NCI-H748 (cell line): Measurements from ENCODE around the gene POU6F1.
A peak's percentile ranks its signal among the peaks of the same experiment; 100 is the strongest.
"Not testable (repeated sequence)": the region's sequence is repeated elsewhere in the genome, so short reads cannot be mapped to it uniquely, and the experiment has no call there.

Experiments used
- DNase-seq: peaks from one replicate; lab custom pipeline; 2025; ENCODE audit not compliant: unreplicated experiment; lab: John Stamatoyannopoulos, UW

Gene POU6F1

GRCh38 chr12:51227962-51228361 lies 10.1 kb upstream of the POU6F1 start:
- DNase-seq = no peak

GRCh38 chr12:51227112-51227511 lies 9.2 kb upstream of the POU6F1 start:
- not testable (repeated sequence) for DNase-seq

- no peak for DNase-seq
Observed at GRCh38 chr12:51225771-51226170, 7.9 kb upstream of the POU6F1 start.

- no peak for DNase-seq
Observed at GRCh38 chr12:51225234-51225633, 7.4 kb upstream of the POU6F1 start.

- DNase-seq = no peak
Observed at GRCh38 chr12:51224625-51225024, 6.8 kb upstream of the POU6F1 start.

- peak; percentile 74 for DNase-seq
Observed at GRCh38 chr12:51222461-51222860, 4.6 kb upstream of the POU6F1 start.

- DNase-seq = not testable (repeated sequence)
Observed at GRCh38 chr12:51219857-51220256, 2.0 kb upstream of the POU6F1 start.

- no peak for DNase-seq
Observed at GRCh38 chr12:51219322-51219721, 1.5 kb upstream of the POU6F1 start.

DNA sequence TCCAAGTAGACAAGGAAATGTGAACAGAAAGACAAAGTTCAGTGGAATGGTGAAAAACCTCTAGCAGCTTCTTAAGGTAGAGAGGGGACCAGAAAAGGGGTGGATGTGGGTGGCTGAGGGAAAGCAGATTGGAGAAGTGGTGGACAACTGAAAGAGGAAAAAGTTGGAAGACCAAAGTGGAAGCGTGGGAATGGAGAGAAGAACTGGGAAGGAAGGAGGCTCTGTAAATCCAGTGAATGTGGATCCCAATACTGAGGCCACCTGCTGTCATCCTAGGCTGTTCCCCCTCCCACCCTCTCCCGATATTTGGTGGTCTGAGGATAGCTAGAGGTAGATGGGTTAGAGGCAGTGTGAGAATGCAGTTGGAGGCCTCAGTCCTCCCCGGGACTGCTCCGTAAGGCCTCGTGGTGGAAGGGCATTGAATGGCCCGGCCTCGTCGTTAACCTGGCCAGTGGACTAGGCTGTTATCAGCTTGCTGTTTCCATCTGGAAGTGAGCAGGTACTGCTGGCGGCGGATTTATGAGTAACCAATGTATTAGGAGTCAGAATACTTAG lies 822 bp upstream of the POU6F1 start:
- DNase-seq = no peak

DNA sequence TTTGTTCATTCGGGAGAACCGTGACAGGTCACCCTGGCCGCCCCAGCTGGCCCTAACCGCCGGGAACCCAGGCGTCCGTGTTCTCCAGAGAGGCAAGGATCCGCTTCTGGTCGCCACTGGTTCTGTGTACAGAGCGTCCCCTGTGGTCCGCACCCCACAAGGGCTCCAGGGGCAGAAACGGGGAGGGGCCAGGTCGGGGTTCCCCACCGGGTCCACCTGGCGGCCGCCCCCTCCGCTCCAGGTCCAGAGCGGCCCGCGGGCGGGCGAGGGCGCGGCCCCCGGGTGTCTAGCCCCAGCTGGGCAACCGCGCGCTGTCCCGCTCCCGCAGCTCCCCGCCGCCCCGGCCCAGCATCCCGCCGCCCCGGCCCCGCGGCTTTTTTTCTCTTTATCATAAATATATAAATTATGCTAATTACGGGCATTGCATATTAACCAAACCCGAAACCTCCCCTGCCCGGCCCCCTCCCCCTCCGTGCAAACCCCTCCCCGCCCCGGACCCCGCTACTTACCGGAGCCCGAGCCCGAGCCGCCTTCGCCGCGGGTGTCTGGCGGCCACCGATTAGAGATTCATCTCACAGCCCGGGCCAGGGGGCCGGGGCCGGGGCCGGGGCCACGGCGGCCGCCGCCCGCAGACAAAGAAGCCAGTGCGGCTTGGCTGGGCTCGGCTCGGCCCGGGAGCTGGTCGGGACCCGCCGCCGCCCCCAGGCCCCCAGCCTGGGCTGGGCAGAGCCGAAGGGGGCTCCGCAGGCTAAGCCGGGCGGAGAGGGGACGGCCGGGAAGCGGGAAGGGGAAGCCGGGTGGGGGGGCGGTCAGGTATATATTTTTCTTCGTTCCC lies 512 bp downstream of the POU6F1 start:
- peak; percentile 46 for DNase-seq

DNA sequence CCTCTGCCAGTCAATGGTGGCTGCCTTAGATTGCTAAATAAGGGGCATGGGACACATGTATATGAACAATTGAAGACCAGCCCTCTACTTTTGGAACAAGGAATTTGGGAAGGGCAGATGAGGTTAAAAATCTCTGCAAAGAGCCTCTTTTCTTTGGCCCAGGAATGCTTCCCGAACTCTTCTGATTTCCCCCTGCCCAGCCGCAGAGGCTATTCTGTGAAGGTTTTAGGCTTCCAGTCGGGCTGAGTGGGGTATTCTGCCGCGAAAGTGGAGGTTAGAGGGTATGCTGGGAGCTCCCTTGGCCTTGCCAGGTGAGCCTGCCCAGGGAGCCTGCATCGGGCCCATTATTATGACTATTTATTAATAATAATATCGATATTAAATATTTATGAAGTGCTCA lies 1.2 kb downstream of the POU6F1 start:
- DNase-seq = no peak

- no peak for DNase-seq
Observed at GRCh38 chr12:51214895-51215294, 3.0 kb downstream of the POU6F1 start.

- DNase-seq = no peak
Observed at GRCh38 chr12:51210690-51211395, 7.0 kb downstream of the POU6F1 start.

- no peak for DNase-seq
Observed at GRCh38 chr12:51209259-51209658, 8.6 kb downstream of the POU6F1 start.

- no peak for DNase-seq
Observed at GRCh38 chr12:51208016-51208660, 9.7 kb downstream of the POU6F1 start.

GRCh38 chr12:51205350-51205749 lies 12.5 kb downstream of the POU6F1 start:
- no peak for DNase-seq

DNA sequence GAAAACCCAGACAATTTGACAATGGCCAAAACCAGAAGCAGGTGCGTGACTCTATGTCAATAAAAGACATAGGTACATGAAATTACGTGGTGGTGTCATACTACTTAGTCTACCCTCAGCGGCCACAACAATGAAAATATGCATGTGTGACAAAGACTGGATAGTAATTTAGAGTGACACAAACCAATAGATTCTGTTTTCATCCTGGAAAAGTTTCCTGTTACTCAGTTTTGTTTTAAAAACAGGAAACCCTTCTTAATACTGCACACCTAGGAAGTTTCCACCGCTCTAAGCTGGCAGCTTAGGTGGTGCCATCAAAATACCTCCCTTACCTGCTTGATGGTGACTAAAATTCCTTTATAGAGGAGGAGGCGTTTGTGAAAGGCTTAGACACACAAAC lies 15.1 kb downstream of the POU6F1 start:
- DNase-seq = peak; percentile 24

GRCh38 chr12:51200806-51201205 lies 17.1 kb downstream of the POU6F1 start:
- DNase-seq = no peak

GRCh38 chr12:51200156-51200555 lies 17.7 kb downstream of the POU6F1 start:
- no peak for DNase-seq

GRCh38 chr12:51199366-51199945 lies 18.4 kb downstream of the POU6F1 start:
- no peak for DNase-seq
